GM12878 (cell line): ENCODE measurements around the gene FAM78A. TPM values are rescaled to one million over a fixed set of nuclear protein-coding genes. Genes with fewer than 3 reads are reported as not detected.

Experiments
- ATAC-seq: fragments of 200-7000 bp; cut with Tn5 transposase; 3 replicates; pipeline ENCODE4 v1.9.1; 2020; ENCODE audit warnings: mild to moderate bottlenecking, moderate library complexity
- BruUV-seq: library from RNA; stranded (reverse); fragments of 400-500 nt; replicated peaks from 2 replicates; lab custom pipeline; 2021; lab: Mats Ljungman, UMichigan
- CTCF ChIA-PET: fragments of 300-600 bp; sonication (Branson Sonifier 250); formaldehyde crosslinking; extraction: SDS; loops from one replicate; lab custom pipeline; 2021; ENCODE audit warnings: inconsistent platforms; lab: Yijun Ruan, JAX
- POLR2A ChIA-PET: fragments of 350-600 bp; formaldehyde crosslinking; extraction: SDS; loops from one replicate; lab custom pipeline; 2021; ENCODE audit warnings: inconsistent platforms; lab: Charles Lee
- RAD21 ChIA-PET: fragments of 300-600 bp; sonication (Branson Sonifier 250); formaldehyde crosslinking; loops from one replicate; lab custom pipeline; 2023; ENCODE audit warnings: antibody characterized with exemption; ENCODE audit not compliant: unreplicated experiment; lab: Charles Lee
- SMC1A ChIA-PET: fragments of 300-600 bp; sonication (Branson Sonifier 250); formaldehyde crosslinking; loops from one replicate; lab custom pipeline; 2023; ENCODE audit not compliant: unreplicated experiment, uncharacterized antibody; lab: Charles Lee
- DNase-seq: peaks from one replicate; pipeline ENCODE4 v3.0.0-alpha.2; 2011; ENCODE audit warnings: low read depth, low spot score
- FAIRE-seq: peaks from 3 replicates; lab custom pipeline; 2011; peaks lifted over from hg19 to GRCh38; lab: Jason Lieb, UNC
- H2AFZ ChIP-seq: 2 replicates; pipeline ENCODE4 v1.6.0; 2011; ENCODE audit warnings: low read depth, low read length, control low read depth; ENCODE audit not compliant: control insufficient read depth
- H3K27ac ChIP-seq: 2 replicates; pipeline ENCODE4 v1.5.1; 2011; ENCODE audit warnings: control low read depth; ENCODE audit not compliant: control insufficient read depth, insufficient read depth
- H3K27me3 ChIP-seq, 2 experiments: replicated peaks in 1 of 2; 2 replicates each; pipeline versions ENCODE4 v1.6.0 to v1.6.1; 2011; ENCODE audit warnings: low read length in 1 of 2; ENCODE audit not compliant: control insufficient read depth in 2 of 2, insufficient read depth in 2 of 2
- H3K36me3 ChIP-seq, 2 experiments: 2 replicates each; pipeline ENCODE4 v1.5.1; 2011; ENCODE audit warnings: low read length in 1 of 2; ENCODE audit not compliant: control insufficient read depth in 2 of 2, insufficient read depth in 2 of 2
- H3K4me1 ChIP-seq: 2 replicates; pipeline ENCODE4 v1.6.1; 2011; ENCODE audit warnings: mild to moderate bottlenecking, low read length, moderate library complexity, mixed read lengths; ENCODE audit not compliant: control insufficient read depth, insufficient read depth
- H3K4me2 ChIP-seq: 2 replicates; pipeline ENCODE4 v1.6.0; 2011; ENCODE audit warnings: control low read depth; ENCODE audit not compliant: control insufficient read depth, insufficient read depth
- H3K4me3 ChIP-seq: fragments of 200-600 bp; sonication (generic); 2 replicates; pipeline ENCODE4 v1.5.1; 2016
- H3K79me2 ChIP-seq: 2 replicates; pipeline ENCODE4 v1.6.0; 2011; ENCODE audit warnings: low read length; ENCODE audit not compliant: control insufficient read depth, insufficient read depth
- H3K9ac ChIP-seq: 2 replicates; pipeline ENCODE4 v1.8.0; 2011; ENCODE audit warnings: low read length, control low read depth, mixed read lengths; ENCODE audit not compliant: control insufficient read depth, insufficient read depth
- H3K9me3 ChIP-seq: replicated peaks from 3 replicates; pipeline ENCODE4 v1.5.1; 2011; ENCODE audit warnings: mild to moderate bottlenecking, low read length; ENCODE audit not compliant: control insufficient read depth, insufficient read depth
- H4K20me1 ChIP-seq: 2 replicates; pipeline ENCODE4 v1.6.0; 2011; ENCODE audit not compliant: control insufficient read depth, insufficient read depth
- E2F8 ChIP-seq: fragments of 450-650 bp; IDR thresholded peaks from 2 replicates; pipeline ENCODE4 v1.6.1; 2018; ENCODE audit warnings: mild to moderate bottlenecking, low read depth, moderate library complexity; ENCODE audit not compliant: partially characterized antibody
- WGBS: methylation state at CpG from one replicate; pipeline ENCODE4 v1.1.6; 2016; ENCODE audit warnings: low lambda C conversion rate; ENCODE audit not compliant: insufficient replicate concordance, insufficient coverage; ENCODE audit errors: missing lambda C conversion rate; 5-methylcytosine and 5-hydroxymethylcytosine counted together
- in situ Hi-C: fragments of 300-500 bp; cut with MboI; formaldehyde crosslinking; loops from 9 replicates; pipeline ENCODE4 v1.14.3; 2018; ENCODE audit warnings: mixed read lengths
- intact Hi-C: fragments of 100-400 bp; cut with micrococcal nuclease; formaldehyde crosslinking; loops from one replicate; pipeline ENCODE4 v1.14.2; 2022; ENCODE audit not compliant: unreplicated experiment
- polyA plus RNA-seq, 11 experiments: library from polyadenylated mRNA; depleted of rRNA in 4 of 11; unstranded in 6 of 11; stranded (reverse) in 5 of 11; fragments of >200 nt; fragmentation: Nextera tagmentation in 4 of 11; fragmentation: Illumina TruSeq in 1 of 11; extraction: Ambion mirVana in 4 of 11; extraction: Trizol in 1 of 11; gene quantifications; 1 replicate in 1 of 11; 2 replicates in 10 of 11; pipeline versions ENCODE4 v1.2.1 to v1.2.3, GENCODE V29; 2011 to 2016; ENCODE audit warnings: inconsistent platforms in 2 of 11, missing spikeins in 2 of 11, low read depth in 1 of 11
- total RNA-seq, 4 experiments: library from RNA; depleted of rRNA in 3 of 4; stranded (reverse); fragments of >200 nt in 3 of 4; fragmentation: Illumina TruSeq in 1 of 4; extraction: Trizol in 1 of 4; gene quantifications; 2 replicates each; pipeline versions ENCODE4 v1.2.1 to v1.2.3, GENCODE V29; 2013 to 2021
- TF ChIP-seq, protein P1 (sequence below): fragments of 450-650 bp; IDR thresholded peaks from 2 replicates; pipeline ENCODE4 v1.6.1; 2017; ENCODE audit warnings: mild to moderate bottlenecking, moderate library complexity

FAM78A gene
- total and polyA plus RNA-seq, 10 of the 15 experiments (the other 5 are each of a cell fraction or from before 2014, with no cell fraction given), result 0.18 to 32.5 (median 12.2) TPM

DNA sequence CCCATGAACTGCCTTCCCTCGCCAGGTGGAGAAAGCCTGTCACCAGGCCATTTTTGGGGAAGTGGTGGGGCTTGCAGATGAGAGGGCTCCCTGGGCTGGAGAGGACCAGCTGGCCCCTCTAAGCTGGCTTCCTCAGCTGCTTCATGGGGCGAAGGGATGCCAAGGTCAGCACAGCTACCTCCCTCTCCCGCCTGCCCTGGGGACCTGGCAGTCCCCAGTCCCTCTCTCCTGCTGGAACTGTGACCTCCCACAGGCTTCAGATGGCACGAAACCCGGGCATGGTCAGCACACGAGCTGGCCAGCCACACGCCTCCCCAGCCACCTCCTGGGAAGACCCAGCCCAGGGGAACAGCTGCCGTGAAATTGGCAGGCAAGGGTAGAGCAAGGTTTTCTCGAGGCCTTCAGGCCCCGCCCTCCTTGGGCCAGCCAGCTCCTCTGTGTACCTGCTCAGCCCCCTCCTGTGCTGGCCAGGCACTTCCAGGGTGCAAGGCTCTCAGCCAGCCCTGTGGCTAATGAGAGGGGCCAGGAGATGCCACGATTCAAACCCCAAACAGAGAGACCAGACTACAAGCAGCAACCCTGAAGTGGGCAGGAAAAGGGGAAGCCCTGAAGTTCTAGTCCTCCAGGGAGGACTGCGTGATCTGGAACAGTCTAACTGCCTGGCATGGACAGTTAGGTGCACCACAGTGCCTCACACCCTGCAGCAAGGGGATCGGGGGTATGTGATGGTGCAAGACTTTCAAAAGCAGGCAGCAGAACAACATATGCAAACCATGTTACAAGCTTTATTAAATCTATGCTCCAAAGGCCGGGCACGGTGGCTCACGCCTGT, 26.1 kb upstream of the FAM78A start:
- intact Hi-C loops, result no loop called here
- WGBS, result 25% methylated on average over 16 of the region's 16 CpGs
- TF ChIP-seq, protein P1, sequence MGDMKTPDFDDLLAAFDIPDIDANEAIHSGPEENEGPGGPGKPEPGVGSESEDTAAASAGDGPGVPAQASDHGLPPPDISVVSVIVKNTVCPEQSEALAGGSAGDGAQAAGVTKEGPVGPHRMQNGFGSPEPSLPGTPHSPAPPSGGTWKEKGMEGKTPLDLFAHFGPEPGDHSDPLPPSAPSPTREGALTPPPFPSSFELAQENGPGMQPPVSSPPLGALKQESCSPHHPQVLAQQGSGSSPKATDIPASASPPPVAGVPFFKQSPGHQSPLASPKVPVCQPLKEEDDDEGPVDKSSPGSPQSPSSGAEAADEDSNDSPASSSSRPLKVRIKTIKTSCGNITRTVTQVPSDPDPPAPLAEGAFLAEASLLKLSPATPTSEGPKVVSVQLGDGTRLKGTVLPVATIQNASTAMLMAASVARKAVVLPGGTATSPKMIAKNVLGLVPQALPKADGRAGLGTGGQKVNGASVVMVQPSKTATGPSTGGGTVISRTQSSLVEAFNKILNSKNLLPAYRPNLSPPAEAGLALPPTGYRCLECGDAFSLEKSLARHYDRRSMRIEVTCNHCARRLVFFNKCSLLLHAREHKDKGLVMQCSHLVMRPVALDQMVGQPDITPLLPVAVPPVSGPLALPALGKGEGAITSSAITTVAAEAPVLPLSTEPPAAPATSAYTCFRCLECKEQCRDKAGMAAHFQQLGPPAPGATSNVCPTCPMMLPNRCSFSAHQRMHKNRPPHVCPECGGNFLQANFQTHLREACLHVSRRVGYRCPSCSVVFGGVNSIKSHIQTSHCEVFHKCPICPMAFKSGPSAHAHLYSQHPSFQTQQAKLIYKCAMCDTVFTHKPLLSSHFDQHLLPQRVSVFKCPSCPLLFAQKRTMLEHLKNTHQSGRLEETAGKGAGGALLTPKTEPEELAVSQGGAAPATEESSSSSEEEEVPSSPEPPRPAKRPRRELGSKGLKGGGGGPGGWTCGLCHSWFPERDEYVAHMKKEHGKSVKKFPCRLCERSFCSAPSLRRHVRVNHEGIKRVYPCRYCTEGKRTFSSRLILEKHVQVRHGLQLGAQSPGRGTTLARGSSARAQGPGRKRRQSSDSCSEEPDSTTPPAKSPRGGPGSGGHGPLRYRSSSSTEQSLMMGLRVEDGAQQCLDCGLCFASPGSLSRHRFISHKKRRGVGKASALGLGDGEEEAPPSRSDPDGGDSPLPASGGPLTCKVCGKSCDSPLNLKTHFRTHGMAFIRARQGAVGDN, result no peak
- no peak for TF ChIP-seq E2F8
- Histone ChIP-seq H2AFZ (no peak overlapping the region), H3K4me1 (no peaks in the 10 kb centered on the region), H3K9ac (no peak overlapping the region), H3K36me3 (no peaks in the 10 kb centered on the region), H3K27ac (no peak overlapping the region), H3K4me3 (no peak overlapping the region), H3K4me2 (no peak overlapping the region), H3K79me2 (no peaks in the 10 kb centered on the region), H3K27me3 (no peaks in the 10 kb centered on the region), H4K20me1 (no peaks in the 10 kb centered on the region), H3K9me3 (no peaks in the 10 kb centered on the region)
- in situ Hi-C loops, result no loop called here
- FAIRE-seq (no peak), DNase-seq (no peak), ATAC-seq (no peak)
- ChIA-PET CTCF (interaction anchor here (1.3 kb wide), 1 partner anchor 34 kb away, joined by 5 read pairs; no protein-coding TSS in a partner anchor), POLR2A (no interaction called here), SMC1A (interaction anchor here (0.5 kb wide), 1 partner anchor 150 kb away, joined by 3 read pairs; no protein-coding TSS in a partner anchor), RAD21 (interaction anchor here (1.9 kb wide), 1 partner anchor 125 kb away, joined by 5 read pairs; no protein-coding TSS in a partner anchor)
- BruUV-seq, result no TSS peak
